Kidney (tissue), 14 donors: ENCODE data around the gene MEGF8. TPM values are rescaled to one million over a fixed set of nuclear protein-coding genes. Genes with fewer than 3 reads are reported as not detected.
"Not testable (repeated sequence)": the region's sequence is repeated elsewhere in the genome, so short reads cannot be mapped to it uniquely, and the experiment has no call there.

Source experiments
- DNase-seq, 5 donors: peaks; one replicate each; pipeline ENCODE4 v3.0.0-alpha.2; 2013 to 2020
- FAIRE-seq: peaks from 2 replicates; lab custom pipeline; 2012; peaks lifted over from hg19 to GRCh38; lab: Jason Lieb, UNC
- H3K27ac ChIP-seq, 2 donors: one replicate each; pipeline ENCODE4 v1.7.0; 2013; ENCODE audit warnings: low read depth in 2 of 2, low read length in 2 of 2, inconsistent platforms in 1 of 2
- H3K27me3 ChIP-seq: one replicate; pipeline ENCODE4 v1.7.1; 2013; ENCODE audit warnings: low read length, inconsistent platforms; ENCODE audit not compliant: control insufficient read depth, insufficient read depth
- H3K36me3 ChIP-seq, 3 donors: one replicate each; pipeline versions ENCODE4 v1.7.0 to v1.7.1; 2013; ENCODE audit warnings: low read length in 3 of 3, control low read depth in 1 of 3, inconsistent platforms in 1 of 3; ENCODE audit not compliant: insufficient read depth in 3 of 3, control insufficient read depth in 2 of 3
- H3K4me1 ChIP-seq, 3 donors: one replicate each; pipeline versions ENCODE4 v1.7.0 to v1.7.1; 2013; ENCODE audit warnings: low read length in 3 of 3, inconsistent platforms in 1 of 3, low read depth in 1 of 3; ENCODE audit not compliant: control insufficient read depth in 2 of 3, insufficient read depth in 2 of 3
- H3K4me3 ChIP-seq, 3 donors: one replicate each; pipeline versions ENCODE4 v1.7.0 to v1.8.1; 2013; ENCODE audit warnings: low read length in 3 of 3, control low read depth in 1 of 3, inconsistent platforms in 1 of 3
- H3K9ac ChIP-seq, 3 donors: one replicate each; pipeline versions ENCODE4 v1.7.0 to v1.7.1; 2013; ENCODE audit warnings: low read length in 3 of 3, control low read depth in 1 of 3, inconsistent platforms in 1 of 3
- H3K9me3 ChIP-seq, 3 donors: one replicate each; pipeline versions ENCODE4 v1.7.0 to v1.7.1; 2013; ENCODE audit warnings: low read length in 3 of 3, control low read depth in 1 of 3, inconsistent platforms in 1 of 3; ENCODE audit not compliant: control insufficient read depth in 2 of 3, insufficient read depth in 1 of 3
- intact Hi-C: fragments of 100-400 bp; cut with DNase I; formaldehyde crosslinking; loops from one replicate; pipeline ENCODE4 v1.11.1; 2022
- polyA plus RNA-seq: library from polyadenylated mRNA; stranded (reverse); fragments of 350-450 nt; fragmentation: Illumina TruSeq; extraction: RNeasy Lipid Tissue Mini Kit (QIAGEN cat#74804); gene quantifications from one replicate; pipeline ENCODE4 v1.2.3, GENCODE V29; 2014; ENCODE audit warnings: low read depth, low replicate concordance; ENCODE audit not compliant: insufficient read depth
- total RNA-seq: library from RNA; stranded (reverse); fragmentation: NEBNext Ultra II Directional; extraction: Animal tissue kit (Norgen Biotek cat#: 25700); gene quantifications from one replicate; pipeline ENCODE4 v1.2.1, GENCODE V29; 2021
- TF ChIP-seq, protein P1 (sequence below): IDR thresholded peaks from 3 replicates; pipeline ENCODE4 v1.5.1; 2012; ENCODE audit warnings: mild to moderate bottlenecking, moderate library complexity, borderline replicate concordance; ENCODE audit not compliant: insufficient read depth; ENCODE audit errors: extremely low read depth
- donor health status: control.
- donor health status: control.
- donor health status: control.
- donor health status: control.
- donor health status: control.
- donor health status: DM: yes; HTN: yes; CAD: no.
- donor health status: Normal renal cell carcinoma (clear cell type).

MEGF8 gene
- total and polyA plus RNA-seq, 2 donors from 2014 or later, result 8.7 to 31.6 TPM

DNA sequence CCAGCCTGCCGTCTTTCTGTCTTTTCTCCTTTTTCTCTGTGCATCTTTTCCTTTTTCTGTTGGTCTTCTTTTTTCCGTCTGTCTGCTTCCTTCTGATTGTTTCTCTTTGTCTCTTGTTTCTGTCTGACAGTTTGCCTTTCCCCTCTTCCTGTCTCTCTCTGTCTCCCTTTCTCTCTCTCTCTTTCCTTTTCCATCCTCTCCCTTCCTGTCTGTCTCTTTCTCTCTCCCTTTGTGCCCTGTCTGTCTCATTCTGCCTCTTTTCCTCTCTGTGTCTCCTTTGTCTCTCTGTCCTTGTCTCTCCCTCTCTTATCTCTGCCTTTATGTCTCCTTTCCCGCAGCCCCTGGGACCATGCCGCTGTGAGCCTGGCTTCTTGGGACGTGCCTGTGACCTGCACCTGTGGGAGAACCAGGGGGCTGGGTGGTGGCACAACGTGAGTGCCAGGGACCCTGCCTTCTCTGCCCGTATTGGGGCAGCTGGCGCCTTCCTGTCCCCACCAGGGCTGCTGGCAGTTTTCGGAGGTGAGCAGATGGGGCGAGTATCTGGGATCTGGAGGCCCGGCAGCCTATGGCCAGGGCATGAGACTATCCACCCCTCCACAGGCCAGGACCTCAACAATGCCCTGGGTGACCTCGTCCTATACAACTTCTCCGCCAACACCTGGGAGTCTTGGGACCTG is 9.4 kb downstream of the MEGF8 start:
- no peaks in the 10 kb centered on the region for H3K4me1 ChIP-seq
- FAIRE-seq, result no peak
- no peaks in the 10 kb centered on the region for H3K9me3 ChIP-seq
- H3K4me3 ChIP-seq, result no peak overlapping the region
- no peak for DNase-seq
- no peak overlapping the region for H3K27ac ChIP-seq
- no peaks in the 10 kb centered on the region for H3K27me3 ChIP-seq
- peaks cover 0 to 6% (median 4%) of the 10 kb centered on the region in 3 donors for H3K36me3 ChIP-seq
- TF ChIP-seq, protein P1, sequence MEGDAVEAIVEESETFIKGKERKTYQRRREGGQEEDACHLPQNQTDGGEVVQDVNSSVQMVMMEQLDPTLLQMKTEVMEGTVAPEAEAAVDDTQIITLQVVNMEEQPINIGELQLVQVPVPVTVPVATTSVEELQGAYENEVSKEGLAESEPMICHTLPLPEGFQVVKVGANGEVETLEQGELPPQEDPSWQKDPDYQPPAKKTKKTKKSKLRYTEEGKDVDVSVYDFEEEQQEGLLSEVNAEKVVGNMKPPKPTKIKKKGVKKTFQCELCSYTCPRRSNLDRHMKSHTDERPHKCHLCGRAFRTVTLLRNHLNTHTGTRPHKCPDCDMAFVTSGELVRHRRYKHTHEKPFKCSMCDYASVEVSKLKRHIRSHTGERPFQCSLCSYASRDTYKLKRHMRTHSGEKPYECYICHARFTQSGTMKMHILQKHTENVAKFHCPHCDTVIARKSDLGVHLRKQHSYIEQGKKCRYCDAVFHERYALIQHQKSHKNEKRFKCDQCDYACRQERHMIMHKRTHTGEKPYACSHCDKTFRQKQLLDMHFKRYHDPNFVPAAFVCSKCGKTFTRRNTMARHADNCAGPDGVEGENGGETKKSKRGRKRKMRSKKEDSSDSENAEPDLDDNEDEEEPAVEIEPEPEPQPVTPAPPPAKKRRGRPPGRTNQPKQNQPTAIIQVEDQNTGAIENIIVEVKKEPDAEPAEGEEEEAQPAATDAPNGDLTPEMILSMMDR, result no peak
- intact Hi-C loops, result no loop called here
- no peak overlapping the region for H3K9ac ChIP-seq

- no peaks in the 10 kb centered on the region for H3K9me3 ChIP-seq
- intact Hi-C loops, result no loop called here
- no peaks in the 10 kb centered on the region for H3K27me3 ChIP-seq
- no peak overlapping the region for H3K27ac ChIP-seq
- no peak for FAIRE-seq
- no peaks in the 10 kb centered on the region for H3K4me1 ChIP-seq
- TF ChIP-seq, protein P1, result no peak
- no peak for DNase-seq
- no peak overlapping the region for H3K4me3 ChIP-seq
- H3K36me3 ChIP-seq, result peaks cover 0 to 6% (median 4%) of the 10 kb centered on the region in 3 donors
- H3K9ac ChIP-seq, result no peak overlapping the region
Measured at GRCh38 chr19:42335374-42335936, 10.0 kb downstream of the MEGF8 start.

- no peaks in the 10 kb centered on the region for H3K4me1 ChIP-seq
- H3K36me3 ChIP-seq, result peaks cover 0 to 6% (median 4%) of the 10 kb centered on the region in 3 donors
- DNase-seq (no peak), FAIRE-seq (no peak)
- no peak overlapping the region for H3K9ac ChIP-seq
- TF ChIP-seq, protein P1, result no peak
- no peaks in the 10 kb centered on the region for H3K9me3 ChIP-seq
- no peak overlapping the region for H3K4me3 ChIP-seq
- H3K27ac ChIP-seq, result no peak overlapping the region
- H3K27me3 ChIP-seq, result no peaks in the 10 kb centered on the region
- intact Hi-C loops, result no loop called here
Measured at GRCh38 chr19:42335971-42336370, 10.5 kb downstream of the MEGF8 start.

DNA sequence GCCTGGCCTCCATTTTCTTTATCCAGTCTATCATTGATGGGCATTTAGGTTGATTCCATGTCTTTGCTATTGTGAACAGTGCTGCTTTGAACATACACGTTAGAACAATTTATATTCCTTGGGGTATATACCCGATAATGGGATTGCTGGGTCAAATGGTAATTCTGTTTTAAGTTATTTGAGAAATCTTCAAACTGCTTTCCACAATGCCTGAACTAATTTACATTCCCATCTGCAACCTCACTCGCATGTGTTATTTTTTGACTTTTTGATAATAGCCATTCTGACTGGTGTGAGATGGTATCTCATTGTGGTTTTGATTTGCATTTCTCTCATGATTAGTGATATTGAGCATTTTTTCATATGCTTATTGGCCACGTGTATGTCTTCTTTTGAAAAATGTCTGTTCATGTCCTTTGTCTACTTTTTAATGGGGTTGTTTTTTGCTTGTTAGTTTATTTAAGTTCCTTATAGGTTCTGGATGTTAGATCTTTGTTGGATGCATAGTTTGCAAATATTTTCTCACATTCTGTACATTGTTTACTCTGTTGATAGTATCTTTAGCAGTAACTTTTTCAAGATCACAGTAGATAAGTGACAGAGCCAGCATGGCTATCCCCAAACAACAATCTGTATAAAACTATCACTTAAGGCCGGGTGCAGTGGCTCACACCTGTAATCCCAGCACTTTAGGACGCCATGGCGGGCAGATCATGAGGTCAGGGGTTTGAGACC is 13.9 kb downstream of the MEGF8 start:
- H3K4me3 ChIP-seq, H3K4me1 ChIP-seq, H3K9me3 ChIP-seq, intact Hi-C loops, H3K27me3 ChIP-seq, FAIRE-seq, H3K9ac ChIP-seq, H3K27ac ChIP-seq, H3K36me3 ChIP-seq, DNase-seq: not testable (repeated sequence)

GRCh38 chr19:42339922-42340321 is 14.5 kb downstream of the MEGF8 start:
- H3K27me3 ChIP-seq, FAIRE-seq, H3K9ac ChIP-seq, H3K9me3 ChIP-seq, H3K36me3 ChIP-seq, intact Hi-C loops, H3K27ac ChIP-seq, DNase-seq, H3K4me1 ChIP-seq, H3K4me3 ChIP-seq: not testable (repeated sequence)
